NCI-H128 (cell line): Measurements from ENCODE around the gene MAP4K1.
A peak's percentile ranks its signal among the peaks of the same experiment; 100 is the strongest.
"Not testable (repeated sequence)": the region's sequence is repeated elsewhere in the genome, so short reads cannot be mapped to it uniquely, and the experiment has no call there.

Experiments
- DNase-seq: peaks from one replicate; lab custom pipeline; 2025; ENCODE audit not compliant: unreplicated experiment; lab: John Stamatoyannopoulos, UW

Gene MAP4K1

GRCh38 chr19:38629568-38629967 lies 11.8 kb upstream of the MAP4K1 start:
- DNase-seq = no peak

GRCh38 chr19:38626401-38626800 lies 8.6 kb upstream of the MAP4K1 start:
- no peak for DNase-seq

GRCh38 chr19:38624822-38625221 lies 7.1 kb upstream of the MAP4K1 start:
- DNase-seq = no peak

- DNase-seq = no peak
Observed at GRCh38 chr19:38619361-38620174, 1.8 kb upstream of the MAP4K1 start.

- DNase-seq = peak; percentile 98
Observed at GRCh38 chr19:38618590-38619360, 1.0 kb upstream of the MAP4K1 start, which contains the start of gene EIF3K. TSS of gene EIF3K (plus strand) at chr19:38619188. CDS start at chr19:38619269, 81 bp downstream.

GRCh38 chr19:38617283-38617763 lies 430 bp downstream of the MAP4K1 start:
- DNase-seq = no peak

GRCh38 chr19:38616265-38616664 lies 1.5 kb downstream of the MAP4K1 start:
- DNase-seq = no peak

GRCh38 chr19:38615007-38615581 lies 2.7 kb downstream of the MAP4K1 start:
- no peak for DNase-seq

GRCh38 chr19:38614289-38614688 lies 3.5 kb downstream of the MAP4K1 start:
- no peak for DNase-seq

GRCh38 chr19:38606131-38606530 lies 11.6 kb downstream of the MAP4K1 start:
- DNase-seq = no peak

GRCh38 chr19:38602856-38603255 lies 14.9 kb downstream of the MAP4K1 start:
- not testable (repeated sequence) for DNase-seq

- no peak for DNase-seq
Observed at GRCh38 chr19:38599722-38600121, 18.0 kb downstream of the MAP4K1 start.

- DNase-seq = no peak
Observed at GRCh38 chr19:38597075-38597474, 20.7 kb downstream of the MAP4K1 start.

- no peak for DNase-seq
Observed at GRCh38 chr19:38596057-38596981, 21.4 kb downstream of the MAP4K1 start.

GRCh38 chr19:38592940-38593339 lies 24.8 kb downstream of the MAP4K1 start:
- no peak for DNase-seq

GRCh38 chr19:38588041-38588440 lies 29.7 kb downstream of the MAP4K1 start:
- no peak for DNase-seq

- no peak for DNase-seq
Observed at GRCh38 chr19:38587562-38587961, 30.2 kb downstream of the MAP4K1 start.

GRCh38 chr19:38583985-38584305 lies 33.8 kb downstream of the MAP4K1 start:
- DNase-seq = no peak

GRCh38 chr19:38583219-38583984 lies 34.4 kb downstream of the MAP4K1 start:
- no peak for DNase-seq

GRCh38 chr19:38580080-38580479 lies 37.7 kb downstream of the MAP4K1 start:
- DNase-seq = no peak
